GM18867 (cell line): ENCODE data around the gene ATF1.

Experiments
- ATAC-seq: cut with Tn5 transposase; IDR thresholded peaks from one replicate; pipeline ENCODE4 v1.9.1; 2021; ENCODE audit warnings: mild to moderate bottlenecking, moderate library complexity; ENCODE audit not compliant: unreplicated experiment

The ATF1 gene

GRCh38 chr12:50763639-50764285 is at the start of gene ATF1:
Gene ATF1, plus strand, starts transcription at chr12:50764101. Its CDS starts 16,045 bp downstream, at chr12:50780146.
- peak; percentile 77 for ATAC-seq

- no peak for ATAC-seq
Measured at GRCh38 chr12:50715174-50715573, 48.7 kb upstream of the ATF1 start.

DNA sequence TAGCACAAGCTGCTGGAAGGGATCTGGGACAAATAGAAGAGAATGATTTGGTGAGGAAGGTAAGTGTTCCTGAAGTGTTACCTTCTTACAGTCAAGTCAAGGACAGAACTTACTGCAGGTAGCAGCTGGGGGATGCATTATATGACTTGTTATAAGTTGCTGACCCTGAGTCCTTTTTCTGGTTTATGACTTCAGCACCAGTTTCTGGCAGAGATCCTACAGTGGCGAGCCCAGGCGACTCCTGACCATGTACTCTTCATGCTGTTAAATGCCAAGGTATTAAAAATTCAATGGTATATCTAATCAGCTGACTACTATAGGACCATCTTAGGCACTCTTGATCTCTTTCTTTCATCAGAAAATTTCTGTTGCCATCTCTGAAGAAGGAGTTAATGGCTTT is 45.1 kb upstream of the ATF1 start:
- no peak for ATAC-seq

DNA sequence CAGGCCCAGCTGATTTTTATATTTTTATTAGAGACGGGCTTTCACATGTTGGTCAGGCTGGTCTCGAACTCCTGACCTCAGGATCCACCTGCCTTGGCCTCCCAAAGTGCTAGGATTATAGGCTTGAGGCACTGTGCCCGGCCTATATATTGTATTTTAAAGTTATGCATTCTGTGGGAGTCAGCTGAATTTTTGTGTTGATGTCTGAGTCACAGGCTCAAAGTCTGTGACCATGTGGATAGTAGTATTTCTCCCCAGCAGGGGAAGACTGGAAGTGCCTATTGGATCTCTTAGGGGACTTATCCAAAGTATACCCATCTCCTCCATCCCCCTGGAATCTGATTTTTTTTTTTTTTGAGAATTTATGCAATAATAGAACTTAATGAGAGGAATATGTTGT is 43.8 kb upstream of the ATF1 start:
- ATAC-seq = no peak

- ATAC-seq = no peak
Measured at GRCh38 chr12:50720501-50720900, 43.4 kb upstream of the ATF1 start.

DNA sequence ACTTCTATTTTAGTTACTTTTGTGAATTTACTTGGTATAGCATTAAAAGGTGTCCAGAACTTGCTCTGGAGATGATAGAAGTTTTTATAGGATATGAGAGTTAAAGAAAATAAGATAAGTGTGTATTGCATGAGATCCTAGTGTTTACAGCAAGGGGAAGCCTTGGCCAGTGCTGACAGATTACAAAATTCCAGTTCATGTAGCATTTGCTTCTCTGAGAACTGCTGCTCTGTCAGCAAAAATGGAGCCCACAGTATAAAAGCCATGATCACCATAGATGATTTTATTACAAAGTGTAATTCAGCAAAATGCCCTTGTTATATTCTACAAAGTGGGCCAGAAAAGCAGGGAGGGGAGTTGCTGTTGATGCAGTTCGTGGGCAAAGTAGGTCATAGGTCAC is 40.0 kb upstream of the ATF1 start:
- ATAC-seq = no peak

GRCh38 chr12:50725011-50725942 is 38.6 kb upstream of the ATF1 start:
- no peak for ATAC-seq

GRCh38 chr12:50727466-50727865 is 36.4 kb upstream of the ATF1 start:
- no peak for ATAC-seq

GRCh38 chr12:50728417-50728816 is 35.5 kb upstream of the ATF1 start:
- no peak for ATAC-seq

- ATAC-seq = no peak
Measured at GRCh38 chr12:50728841-50729240, 35.1 kb upstream of the ATF1 start.

GRCh38 chr12:50732591-50732990 is 31.3 kb upstream of the ATF1 start:
- ATAC-seq = no peak

DNA sequence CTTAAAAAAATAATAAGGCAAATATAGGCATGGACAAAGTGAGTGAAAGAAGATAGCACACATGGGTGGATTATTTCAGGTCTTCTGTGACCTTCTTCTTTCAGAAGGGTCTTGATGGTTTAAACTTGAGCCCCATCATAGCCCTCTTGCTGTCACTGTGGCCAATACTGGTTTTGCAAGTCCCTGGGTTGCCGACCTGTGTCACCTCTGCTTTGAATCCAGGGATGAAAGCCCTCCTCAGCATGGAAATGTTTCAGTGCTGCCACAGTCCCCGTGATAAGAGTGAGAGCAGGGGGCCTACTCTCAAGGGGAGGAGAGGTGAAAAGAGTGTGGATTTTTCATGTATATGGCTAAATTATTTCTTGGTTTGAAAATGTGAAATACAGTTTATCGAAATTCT is 30.2 kb upstream of the ATF1 start:
- ATAC-seq = no peak

- no peak for ATAC-seq
Measured at GRCh38 chr12:50734409-50735263, 29.3 kb upstream of the ATF1 start.

DNA sequence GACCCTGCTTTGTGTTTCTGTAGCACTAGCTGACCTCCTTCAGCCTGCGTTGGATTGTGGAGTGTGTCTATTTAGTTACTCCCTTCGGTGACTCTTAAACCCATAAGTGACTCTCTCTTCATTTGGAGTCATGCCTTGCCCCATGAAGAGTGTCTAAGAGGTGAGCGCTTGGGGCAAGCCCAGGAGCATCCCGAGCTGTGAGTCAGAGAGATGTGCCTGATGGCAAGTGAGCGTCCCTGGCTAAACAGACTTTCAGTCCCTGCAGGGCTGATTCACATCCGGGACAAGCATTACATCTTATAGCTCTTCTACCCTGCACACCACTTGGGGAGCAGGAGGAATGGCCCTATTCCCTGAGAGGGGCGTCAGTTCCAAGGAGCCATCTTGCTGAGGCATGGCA is 24.3 kb upstream of the ATF1 start:
- no peak for ATAC-seq

DNA sequence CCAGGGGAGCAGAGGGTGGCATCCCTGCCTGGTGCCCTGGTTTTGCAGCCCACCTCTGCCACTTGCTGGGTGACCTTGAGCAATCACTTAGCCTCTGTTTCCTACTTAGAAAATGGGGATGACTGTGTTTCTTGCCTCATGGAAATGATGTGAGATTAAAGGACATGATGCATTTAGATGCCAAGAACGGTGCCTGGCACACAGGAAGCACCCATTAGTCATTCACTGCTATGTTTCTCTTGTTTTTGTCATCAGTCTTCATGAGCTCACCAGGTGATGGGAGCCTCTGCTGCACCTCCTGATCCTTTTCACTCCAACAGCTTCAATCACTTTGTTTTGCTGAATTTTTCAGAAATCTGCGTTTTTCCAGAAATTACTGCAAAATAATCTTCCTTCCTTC is 23.6 kb upstream of the ATF1 start:
- no peak for ATAC-seq

- ATAC-seq = no peak
Measured at GRCh38 chr12:50742776-50743175, 21.1 kb upstream of the ATF1 start.

DNA sequence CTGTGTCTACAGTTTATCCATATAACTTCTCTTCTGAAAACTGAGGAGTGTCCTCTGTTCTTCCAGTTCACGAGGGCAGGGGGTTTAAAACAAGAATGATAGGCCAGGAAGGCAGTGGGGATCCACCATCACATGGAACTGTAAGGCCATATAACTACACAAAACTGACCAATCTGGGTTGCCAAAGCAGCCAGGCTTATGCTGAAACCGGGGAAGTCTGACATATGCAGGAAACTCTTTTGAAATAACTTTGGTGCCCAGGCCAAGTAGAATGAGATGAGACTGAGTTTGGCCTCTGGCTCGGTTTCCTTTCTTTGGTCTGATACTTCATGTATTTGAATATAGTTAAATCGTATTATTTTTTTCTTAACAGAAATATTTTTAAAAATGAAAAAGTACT is 18.0 kb upstream of the ATF1 start:
- no peak for ATAC-seq

GRCh38 chr12:50746431-50746830 is 17.5 kb upstream of the ATF1 start:
- ATAC-seq = no peak

DNA sequence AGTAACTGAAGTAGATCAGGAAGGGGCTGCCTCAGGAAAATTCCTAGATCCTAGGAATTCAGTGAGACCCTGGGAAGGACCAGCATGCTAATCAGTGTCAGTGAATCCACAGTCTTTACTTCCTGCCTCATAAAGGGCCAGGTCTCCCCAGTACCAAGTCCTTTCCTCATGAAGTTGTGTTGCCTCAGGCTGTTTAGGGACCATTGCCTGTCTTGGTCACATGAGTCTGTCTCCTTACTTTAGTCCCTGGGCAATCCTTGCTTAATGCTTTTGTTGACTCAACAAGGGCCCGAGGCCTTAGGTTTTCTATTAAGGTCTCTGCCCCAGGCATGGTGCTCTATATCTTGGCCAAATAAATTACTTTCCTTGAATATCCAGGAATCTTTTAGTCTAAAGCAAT is 16.1 kb upstream of the ATF1 start:
- no peak for ATAC-seq

DNA sequence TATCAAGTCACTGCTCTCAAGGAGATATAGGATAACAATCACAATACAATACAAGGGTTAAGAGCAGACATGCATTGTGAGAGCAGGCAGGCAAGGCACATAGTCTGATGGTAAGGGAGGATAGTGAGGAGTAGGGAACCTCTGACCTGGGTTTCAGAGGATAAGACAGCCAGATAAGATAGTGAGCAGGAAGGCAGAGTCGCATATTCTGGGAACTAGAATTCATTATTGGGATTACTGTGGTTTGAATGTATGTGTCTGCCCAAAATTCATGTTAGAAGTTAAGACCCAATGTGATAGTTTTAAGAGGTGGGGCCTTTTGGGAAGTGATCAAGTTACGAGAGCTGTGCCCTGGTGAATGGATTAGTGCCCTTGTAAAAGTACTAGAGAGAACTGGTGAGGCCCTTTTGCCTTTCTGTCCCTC is 14.4 kb upstream of the ATF1 start:
- no peak for ATAC-seq

GRCh38 chr12:50750366-50750765 is 13.5 kb upstream of the ATF1 start:
- no peak for ATAC-seq
